ENCODE results near the gene ALK. TPM values are rescaled to one million over a fixed set of nuclear protein-coding genes. Genes with fewer than 3 reads are reported as not detected.

Gene ALK
- total RNA-seq, 4 donors from 2014 or later: 0.66 TPM; not detected in 3

DNA sequence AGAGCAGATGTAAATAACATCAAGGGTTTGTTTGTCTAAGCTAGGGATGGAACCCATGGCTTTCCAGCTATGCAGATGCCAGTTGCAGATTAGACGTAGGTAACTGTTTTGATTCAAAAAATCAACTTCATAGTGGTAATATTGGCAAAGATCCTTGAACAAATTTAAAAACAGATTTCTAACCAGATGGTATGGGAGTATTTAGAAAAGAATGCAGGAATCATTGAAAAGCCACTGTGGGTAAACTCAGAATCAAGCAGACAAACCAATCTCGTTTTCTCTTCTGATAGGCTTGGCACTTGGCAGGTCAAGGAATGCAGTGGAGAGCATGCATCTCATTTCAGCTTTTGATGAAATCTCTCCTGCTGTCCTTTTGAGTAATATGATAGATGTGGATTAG, 428.7 kb downstream of the ALK start:
- DNase-seq (ENCODE audit: low spot score in 2 of 2): no peak
- TF ChIP-seq, protein P1, sequence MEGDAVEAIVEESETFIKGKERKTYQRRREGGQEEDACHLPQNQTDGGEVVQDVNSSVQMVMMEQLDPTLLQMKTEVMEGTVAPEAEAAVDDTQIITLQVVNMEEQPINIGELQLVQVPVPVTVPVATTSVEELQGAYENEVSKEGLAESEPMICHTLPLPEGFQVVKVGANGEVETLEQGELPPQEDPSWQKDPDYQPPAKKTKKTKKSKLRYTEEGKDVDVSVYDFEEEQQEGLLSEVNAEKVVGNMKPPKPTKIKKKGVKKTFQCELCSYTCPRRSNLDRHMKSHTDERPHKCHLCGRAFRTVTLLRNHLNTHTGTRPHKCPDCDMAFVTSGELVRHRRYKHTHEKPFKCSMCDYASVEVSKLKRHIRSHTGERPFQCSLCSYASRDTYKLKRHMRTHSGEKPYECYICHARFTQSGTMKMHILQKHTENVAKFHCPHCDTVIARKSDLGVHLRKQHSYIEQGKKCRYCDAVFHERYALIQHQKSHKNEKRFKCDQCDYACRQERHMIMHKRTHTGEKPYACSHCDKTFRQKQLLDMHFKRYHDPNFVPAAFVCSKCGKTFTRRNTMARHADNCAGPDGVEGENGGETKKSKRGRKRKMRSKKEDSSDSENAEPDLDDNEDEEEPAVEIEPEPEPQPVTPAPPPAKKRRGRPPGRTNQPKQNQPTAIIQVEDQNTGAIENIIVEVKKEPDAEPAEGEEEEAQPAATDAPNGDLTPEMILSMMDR (IDR thresholded peaks at IDR 0.05): no peak
- TF ChIP-seq POLR2A (IDR thresholded peaks at IDR 0.05): no peak
- no peak overlapping the region for H3K4me3 ChIP-seq (ENCODE audit: low read depth, poor library complexity, severe bottlenecking)
- WGBS, 2 donors: 36 to 40% methylated on average over 2 of the region's 2 CpGs
- intact Hi-C loops (cut with DNase I; ENCODE audit: low total_unique reads): no loop called here

GRCh38 chr2:29490045-29490444, 431.3 kb downstream of the ALK start:
- no peak for DNase-seq (ENCODE audit: low spot score in 2 of 2)
- 52 to 73% methylated on average over 6 of the region's 6 CpGs for WGBS, 2 donors
- TF ChIP-seq POLR2A (IDR thresholded peaks at IDR 0.05): no peak
- TF ChIP-seq, protein P1 (IDR thresholded peaks at IDR 0.05): no peak
- intact Hi-C loops (cut with DNase I; ENCODE audit: low total_unique reads): no loop called here
- H3K4me3 ChIP-seq (ENCODE audit: low read depth, poor library complexity, severe bottlenecking): no peak overlapping the region

GRCh38 chr2:29489568-29489967, 431.8 kb downstream of the ALK start:
- 72 to 100% methylated on average over 1 of the region's 1 CpG for WGBS, 2 donors
- intact Hi-C loops (cut with DNase I; ENCODE audit: low total_unique reads): no loop called here
- no peak overlapping the region for H3K4me3 ChIP-seq (ENCODE audit: low read depth, poor library complexity, severe bottlenecking)
- no peak for DNase-seq (ENCODE audit: low spot score in 2 of 2)
- TF ChIP-seq, protein P1 (IDR thresholded peaks at IDR 0.05): no peak
- TF ChIP-seq POLR2A (IDR thresholded peaks at IDR 0.05): no peak

DNA sequence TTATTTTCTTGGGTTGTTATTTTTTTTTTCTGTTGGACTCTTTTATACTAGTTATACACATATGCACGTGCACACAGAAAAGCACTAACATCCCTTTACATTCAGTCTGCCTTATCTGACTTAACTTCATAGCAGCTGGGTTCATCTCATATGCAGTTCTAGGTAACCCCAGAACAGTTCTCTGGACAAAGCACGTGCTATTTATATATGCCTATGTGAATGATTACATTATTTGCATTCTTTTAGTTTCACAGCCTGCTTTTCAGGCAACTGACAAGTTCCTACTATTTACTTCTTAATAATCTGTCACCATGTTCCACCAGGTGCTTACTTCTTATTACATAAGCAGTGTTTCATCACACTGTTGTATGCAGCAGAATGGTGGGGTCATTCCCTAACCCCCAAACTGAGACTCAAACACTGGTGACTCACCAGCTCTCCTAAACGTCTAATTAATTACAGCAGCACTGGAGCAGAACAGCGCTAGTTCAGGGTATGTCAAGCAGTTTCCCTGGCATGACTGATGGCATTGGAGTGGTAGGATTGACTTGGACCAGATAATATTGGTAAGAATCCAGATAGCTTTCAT, 433.3 kb downstream of the ALK start:
- intact Hi-C loops (cut with DNase I; ENCODE audit: low total_unique reads): no loop called here
- 51 to 64% methylated on average over 4 of the region's 4 CpGs for WGBS, 2 donors
- no peak for DNase-seq (ENCODE audit: low spot score in 2 of 2)
- no peak overlapping the region for H3K4me3 ChIP-seq (ENCODE audit: low read depth, poor library complexity, severe bottlenecking)
- TF ChIP-seq, protein P1 (IDR thresholded peaks at IDR 0.05): no peak
- TF ChIP-seq POLR2A (IDR thresholded peaks at IDR 0.05): no peak

GRCh38 chr2:29485631-29486030, 435.8 kb downstream of the ALK start:
- intact Hi-C loops (cut with DNase I; ENCODE audit: low total_unique reads): no loop called here
- DNase-seq (ENCODE audit: low spot score in 2 of 2): no peak
- no peak for TF ChIP-seq POLR2A (IDR thresholded peaks at IDR 0.05)
- TF ChIP-seq, protein P1 (IDR thresholded peaks at IDR 0.05): no peak
- H3K4me3 ChIP-seq (ENCODE audit: low read depth, poor library complexity, severe bottlenecking): no peak overlapping the region
- 56 to 76% methylated on average over 3 of the region's 3 CpGs for WGBS, 2 donors

DNA sequence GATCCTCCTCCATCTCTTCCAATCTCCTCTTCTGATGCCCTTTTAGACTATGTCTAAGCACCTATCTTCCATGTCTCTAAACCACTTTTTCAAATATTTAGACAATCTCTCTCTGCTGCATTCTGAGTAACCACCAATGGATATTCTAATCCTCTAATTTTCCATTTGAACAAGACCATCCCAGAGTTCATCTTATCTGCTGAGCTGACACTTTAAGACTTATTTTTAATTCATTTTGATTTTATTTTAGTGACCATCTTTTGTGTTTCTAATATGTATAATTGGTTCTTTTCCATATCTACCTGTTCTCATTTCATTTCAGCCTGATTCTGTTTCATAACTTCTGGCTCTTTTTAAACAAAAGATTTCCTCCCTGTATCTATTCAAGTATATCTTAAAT, 436.3 kb downstream of the ALK start:
- H3K4me3 ChIP-seq (ENCODE audit: low read depth, poor library complexity, severe bottlenecking): no peak overlapping the region
- intact Hi-C loops (cut with DNase I; ENCODE audit: low total_unique reads): no loop called here
- TF ChIP-seq, protein P1 (IDR thresholded peaks at IDR 0.05): no peak
- no peak for TF ChIP-seq POLR2A (IDR thresholded peaks at IDR 0.05)
- no peak for DNase-seq (ENCODE audit: low spot score in 2 of 2)
